GM20000 (cell line): Measurements from ENCODE around the gene FOS.

Experiments used
- DNase-seq: peaks from one replicate; pipeline ENCODE4 v3.0.0; 2012; ENCODE audit warnings: low spot score
- TF ChIP-seq, protein P1 (sequence below): IDR thresholded peaks from 2 replicates; pipeline ENCODE4 v1.5.1; 2012; ENCODE audit warnings: mild to moderate bottlenecking, control low read depth; ENCODE audit errors: extremely low read depth, missing control alignments

The FOS gene

DNA sequence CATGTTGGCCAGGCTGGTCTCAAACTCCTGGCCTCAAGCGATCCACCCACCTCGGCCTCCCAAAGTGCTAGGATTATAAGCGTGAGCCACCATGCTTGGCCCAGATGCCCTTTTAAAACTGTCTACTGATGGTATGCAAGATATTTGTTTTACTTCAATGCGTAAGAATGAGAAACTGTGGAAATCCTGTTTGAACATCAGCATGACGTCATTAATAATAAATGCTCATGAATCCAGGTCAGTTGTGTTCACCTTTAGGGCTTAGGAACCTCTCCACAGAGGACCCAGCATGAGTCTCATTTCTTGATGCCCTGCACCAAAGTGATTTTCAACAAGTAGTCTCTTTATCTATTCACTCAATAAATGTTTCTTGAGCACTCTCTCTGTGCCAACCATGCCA is 34.5 kb upstream of the FOS start:
- TF ChIP-seq, protein P1, sequence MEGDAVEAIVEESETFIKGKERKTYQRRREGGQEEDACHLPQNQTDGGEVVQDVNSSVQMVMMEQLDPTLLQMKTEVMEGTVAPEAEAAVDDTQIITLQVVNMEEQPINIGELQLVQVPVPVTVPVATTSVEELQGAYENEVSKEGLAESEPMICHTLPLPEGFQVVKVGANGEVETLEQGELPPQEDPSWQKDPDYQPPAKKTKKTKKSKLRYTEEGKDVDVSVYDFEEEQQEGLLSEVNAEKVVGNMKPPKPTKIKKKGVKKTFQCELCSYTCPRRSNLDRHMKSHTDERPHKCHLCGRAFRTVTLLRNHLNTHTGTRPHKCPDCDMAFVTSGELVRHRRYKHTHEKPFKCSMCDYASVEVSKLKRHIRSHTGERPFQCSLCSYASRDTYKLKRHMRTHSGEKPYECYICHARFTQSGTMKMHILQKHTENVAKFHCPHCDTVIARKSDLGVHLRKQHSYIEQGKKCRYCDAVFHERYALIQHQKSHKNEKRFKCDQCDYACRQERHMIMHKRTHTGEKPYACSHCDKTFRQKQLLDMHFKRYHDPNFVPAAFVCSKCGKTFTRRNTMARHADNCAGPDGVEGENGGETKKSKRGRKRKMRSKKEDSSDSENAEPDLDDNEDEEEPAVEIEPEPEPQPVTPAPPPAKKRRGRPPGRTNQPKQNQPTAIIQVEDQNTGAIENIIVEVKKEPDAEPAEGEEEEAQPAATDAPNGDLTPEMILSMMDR, result no peak
- no peak for DNase-seq

DNA sequence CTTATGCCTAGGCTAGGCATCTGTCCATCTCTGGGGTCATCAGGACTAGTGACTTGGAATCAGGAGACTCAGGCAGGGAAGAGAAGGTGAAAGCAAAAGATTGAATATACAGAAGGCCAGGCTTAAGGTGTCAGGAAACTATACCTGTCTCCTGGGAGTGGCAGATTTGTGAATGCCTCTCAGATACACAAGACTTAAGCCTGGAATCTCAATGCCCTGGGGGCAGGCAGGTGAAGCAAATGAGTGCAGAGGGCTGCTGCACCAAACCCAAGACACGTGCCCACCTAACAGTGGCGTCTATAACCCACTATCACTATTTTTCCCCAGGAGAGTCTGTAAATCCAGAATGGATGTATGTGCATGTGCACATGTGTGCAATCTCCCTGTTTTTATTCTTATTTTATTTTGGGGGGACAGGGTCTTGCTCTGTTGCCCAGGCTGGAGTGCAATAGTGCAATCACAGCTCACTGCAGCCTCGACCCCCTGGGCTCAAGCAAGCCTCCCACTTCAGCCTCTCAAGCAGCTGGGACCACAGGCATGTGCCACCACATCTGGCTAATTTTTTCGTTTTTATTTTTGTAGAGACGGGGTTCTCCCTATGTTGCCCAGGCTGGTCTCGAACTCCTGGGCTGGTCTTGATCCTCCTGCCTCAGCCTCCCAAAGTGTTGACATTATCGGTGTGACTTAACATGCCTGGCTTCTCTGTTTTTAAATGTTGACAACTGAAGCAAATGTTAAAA is 31.9 kb upstream of the FOS start:
- TF ChIP-seq, protein P1, result no peak

DNA sequence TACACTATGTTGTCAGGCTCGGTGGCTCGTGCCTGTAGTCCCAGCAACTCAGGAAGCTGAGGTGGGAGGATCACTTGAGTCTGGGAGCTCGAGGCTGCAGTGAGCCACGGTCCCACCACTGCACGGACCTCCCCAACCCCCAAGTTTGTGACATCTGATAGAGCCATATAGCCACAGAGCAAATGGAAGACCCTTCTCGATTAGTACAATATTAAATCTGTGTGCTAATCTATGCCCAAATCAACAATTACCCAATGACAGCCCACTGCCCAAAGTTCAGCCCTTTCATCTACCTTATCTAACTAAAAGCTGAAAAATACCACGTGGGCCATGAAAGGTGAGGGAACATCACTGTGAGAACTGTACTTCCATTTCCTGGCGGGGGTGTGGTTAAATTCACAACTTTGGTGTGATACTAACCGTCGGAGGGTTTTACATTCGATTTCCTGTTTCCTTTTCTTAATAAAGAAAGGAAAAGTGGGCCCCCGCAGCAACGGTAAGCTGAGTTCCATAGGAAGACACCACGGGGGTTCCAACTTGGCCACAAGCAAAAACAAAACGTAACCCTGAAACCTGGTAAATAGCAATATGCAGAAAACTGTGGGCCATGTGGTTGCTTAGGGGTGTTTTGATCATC is 31.2 kb upstream of the FOS start:
- DNase-seq, result peak; percentile 34
- TF ChIP-seq, protein P1, result no peak

More for the DNA sequence above, 31.9 kb upstream of the FOS start:
- no peak for DNase-seq

DNA sequence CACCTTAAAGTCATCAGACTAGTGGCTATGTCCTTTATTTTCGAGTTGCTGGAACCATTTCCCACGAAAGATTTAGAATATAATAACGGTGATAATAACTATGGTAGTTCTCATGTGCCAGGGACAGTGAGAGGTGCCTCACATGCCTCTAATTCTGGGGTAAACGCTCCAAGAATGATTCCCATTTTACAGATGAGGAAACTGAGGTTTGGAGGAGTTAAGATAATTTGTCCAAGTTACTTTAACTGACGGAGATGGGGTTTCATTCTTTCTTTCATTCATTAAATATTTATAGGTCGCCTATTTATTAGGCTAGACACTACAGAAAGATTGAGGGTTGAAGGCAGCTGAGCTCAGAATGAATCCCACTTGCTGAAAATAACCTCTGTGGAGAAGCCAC is 30.7 kb upstream of the FOS start:
- TF ChIP-seq, protein P1, result no peak
- DNase-seq, result no peak

DNA sequence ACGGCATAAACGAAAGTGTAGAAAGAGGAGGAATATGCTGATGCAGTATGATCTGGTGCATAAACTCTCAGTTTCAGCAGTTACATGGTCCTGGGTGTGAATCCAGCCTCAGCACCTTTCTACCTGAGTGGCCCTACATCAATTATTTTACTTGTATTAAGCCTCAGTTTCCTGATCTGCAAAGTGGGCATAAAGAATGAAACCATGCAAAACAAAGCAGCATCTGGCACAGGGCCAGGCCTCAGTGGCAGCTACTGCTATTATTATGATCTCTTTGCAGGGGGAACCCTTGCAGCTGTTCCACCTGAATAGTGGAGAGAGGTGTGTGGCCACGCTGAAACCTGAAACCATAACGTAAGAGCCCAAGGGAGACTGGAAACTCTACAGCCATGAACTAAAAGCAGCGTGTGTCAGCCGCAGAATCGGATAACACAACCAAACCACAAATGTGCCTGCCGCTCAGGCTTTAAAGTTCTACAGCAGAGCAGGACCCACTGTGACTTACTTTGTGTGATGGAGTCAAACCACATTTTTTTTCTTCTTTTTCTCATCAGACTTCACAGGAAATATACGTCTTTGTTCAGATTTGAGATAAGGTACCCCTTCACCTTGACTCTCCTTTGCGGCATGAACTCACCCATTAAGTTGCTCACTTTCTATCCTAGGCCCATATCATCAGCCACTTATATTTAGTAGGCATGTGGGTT is 29.2 kb upstream of the FOS start:
- TF ChIP-seq, protein P1, result no peak
- peak; percentile 78 for DNase-seq

DNA sequence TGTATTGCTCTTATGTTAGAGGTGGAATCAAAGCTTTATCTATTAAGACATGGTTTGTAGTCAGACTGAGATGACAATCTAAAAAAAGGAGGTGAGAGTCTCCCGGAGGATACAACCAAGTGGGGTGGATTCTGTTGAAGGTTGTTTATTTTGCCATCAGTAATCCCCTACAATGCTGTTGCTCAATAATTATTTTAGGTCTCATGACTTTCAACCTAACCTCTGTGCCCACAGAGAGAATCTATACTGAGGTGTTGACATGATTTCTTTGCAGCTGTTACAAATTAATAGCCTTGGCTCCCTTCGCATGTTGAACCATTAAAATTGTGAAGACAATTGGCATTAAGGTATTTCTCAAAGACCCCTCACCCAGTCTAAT is 28.7 kb upstream of the FOS start:
- TF ChIP-seq, protein P1, result no peak

DNA sequence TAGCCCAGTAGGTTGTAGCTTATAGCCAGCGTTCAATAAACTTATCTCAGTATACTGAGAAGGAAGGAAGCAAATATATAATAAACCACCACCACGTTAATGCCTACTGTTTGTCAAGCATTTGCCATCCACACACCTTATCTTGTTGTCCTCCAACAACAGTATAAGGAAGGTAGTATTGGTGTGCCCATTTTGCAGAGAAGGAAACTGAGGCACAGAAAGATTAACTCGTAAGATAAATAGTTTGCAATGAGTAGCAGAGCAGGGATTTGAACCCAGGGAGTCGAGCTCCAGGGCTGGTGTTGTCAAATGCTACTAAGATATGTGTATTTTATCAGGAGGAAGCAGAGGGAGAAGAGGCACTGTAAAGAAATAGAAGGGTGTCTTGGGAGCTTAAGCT is 27.8 kb upstream of the FOS start:
- TF ChIP-seq, protein P1, result no peak
- no peak for DNase-seq

More for the DNA sequence above, 28.7 kb upstream of the FOS start:
- DNase-seq, result no peak
